Testis (tissue), 2 donors: ENCODE data around the gene OLA1.

ENCODE experiments used
- POLR2A ChIP-seq: fragments of 450-650 bp; IDR thresholded peaks from one replicate; pipeline ENCODE4 v1.6.1; 2017; ENCODE audit warnings: antibody characterized with exemption, mild to moderate bottlenecking, moderate library complexity
- TF ChIP-seq, protein P1 (sequence below), 3 experiments: fragments of 450-650 bp in 2 of 3; fragments of 200-600 bp in 1 of 3; sonication (generic) in 1 of 3; IDR thresholded peaks; one replicate each; pipeline ENCODE4 v1.5.1; 2016 to 2019; ENCODE audit warnings: antibody characterized with exemption in 3 of 3, mild to moderate bottlenecking in 2 of 3, moderate library complexity in 1 of 3

- no peak for TF ChIP-seq POLR2A
- TF ChIP-seq, protein P1, sequence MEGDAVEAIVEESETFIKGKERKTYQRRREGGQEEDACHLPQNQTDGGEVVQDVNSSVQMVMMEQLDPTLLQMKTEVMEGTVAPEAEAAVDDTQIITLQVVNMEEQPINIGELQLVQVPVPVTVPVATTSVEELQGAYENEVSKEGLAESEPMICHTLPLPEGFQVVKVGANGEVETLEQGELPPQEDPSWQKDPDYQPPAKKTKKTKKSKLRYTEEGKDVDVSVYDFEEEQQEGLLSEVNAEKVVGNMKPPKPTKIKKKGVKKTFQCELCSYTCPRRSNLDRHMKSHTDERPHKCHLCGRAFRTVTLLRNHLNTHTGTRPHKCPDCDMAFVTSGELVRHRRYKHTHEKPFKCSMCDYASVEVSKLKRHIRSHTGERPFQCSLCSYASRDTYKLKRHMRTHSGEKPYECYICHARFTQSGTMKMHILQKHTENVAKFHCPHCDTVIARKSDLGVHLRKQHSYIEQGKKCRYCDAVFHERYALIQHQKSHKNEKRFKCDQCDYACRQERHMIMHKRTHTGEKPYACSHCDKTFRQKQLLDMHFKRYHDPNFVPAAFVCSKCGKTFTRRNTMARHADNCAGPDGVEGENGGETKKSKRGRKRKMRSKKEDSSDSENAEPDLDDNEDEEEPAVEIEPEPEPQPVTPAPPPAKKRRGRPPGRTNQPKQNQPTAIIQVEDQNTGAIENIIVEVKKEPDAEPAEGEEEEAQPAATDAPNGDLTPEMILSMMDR (IDR thresholded peaks at IDR 0.05): no peak
These were observed 8.2 kb downstream of the OLA1 start for GRCh38 chr2:174240097-174240496.
